GM12878 (cell line): Measurements from ENCODE around the gene USP34. TPM values are rescaled to one million over a fixed set of nuclear protein-coding genes. Genes with fewer than 3 reads are reported as not detected.

Experiments
- ATAC-seq: fragments of 200-7000 bp; cut with Tn5 transposase; 3 replicates; pipeline ENCODE4 v1.9.1; 2020; ENCODE audit warnings: mild to moderate bottlenecking, moderate library complexity
- BruUV-seq: library from RNA; stranded (reverse); fragments of 400-500 nt; replicated peaks from 2 replicates; lab custom pipeline; 2021; lab: Mats Ljungman, UMichigan
- CTCF ChIA-PET: fragments of 300-600 bp; sonication (Branson Sonifier 250); formaldehyde crosslinking; extraction: SDS; loops from one replicate; lab custom pipeline; 2021; ENCODE audit warnings: inconsistent platforms; lab: Yijun Ruan, JAX
- POLR2A ChIA-PET: fragments of 350-600 bp; formaldehyde crosslinking; extraction: SDS; loops from one replicate; lab custom pipeline; 2021; ENCODE audit warnings: inconsistent platforms; lab: Charles Lee
- RAD21 ChIA-PET: fragments of 300-600 bp; sonication (Branson Sonifier 250); formaldehyde crosslinking; loops from one replicate; lab custom pipeline; 2023; ENCODE audit warnings: antibody characterized with exemption; ENCODE audit not compliant: unreplicated experiment; lab: Charles Lee
- SMC1A ChIA-PET: fragments of 300-600 bp; sonication (Branson Sonifier 250); formaldehyde crosslinking; loops from one replicate; lab custom pipeline; 2023; ENCODE audit not compliant: unreplicated experiment, uncharacterized antibody; lab: Charles Lee
- DNase-seq: peaks from one replicate; pipeline ENCODE4 v3.0.0-alpha.2; 2011; ENCODE audit warnings: low read depth, low spot score
- FAIRE-seq: peaks from 3 replicates; lab custom pipeline; 2011; peaks lifted over from hg19 to GRCh38; lab: Jason Lieb, UNC
- H2AFZ ChIP-seq: 2 replicates; pipeline ENCODE4 v1.6.0; 2011; ENCODE audit warnings: low read depth, low read length, control low read depth; ENCODE audit not compliant: control insufficient read depth
- H3K27ac ChIP-seq: 2 replicates; pipeline ENCODE4 v1.5.1; 2011; ENCODE audit warnings: control low read depth; ENCODE audit not compliant: control insufficient read depth, insufficient read depth
- H3K27me3 ChIP-seq, 2 experiments: replicated peaks in 1 of 2; 2 replicates each; pipeline versions ENCODE4 v1.6.0 to v1.6.1; 2011; ENCODE audit warnings: low read length in 1 of 2; ENCODE audit not compliant: control insufficient read depth in 2 of 2, insufficient read depth in 2 of 2
- H3K36me3 ChIP-seq, 2 experiments: 2 replicates each; pipeline ENCODE4 v1.5.1; 2011; ENCODE audit warnings: low read length in 1 of 2; ENCODE audit not compliant: control insufficient read depth in 2 of 2, insufficient read depth in 2 of 2
- H3K4me1 ChIP-seq: 2 replicates; pipeline ENCODE4 v1.6.1; 2011; ENCODE audit warnings: mild to moderate bottlenecking, low read length, moderate library complexity, mixed read lengths; ENCODE audit not compliant: control insufficient read depth, insufficient read depth
- H3K4me2 ChIP-seq: 2 replicates; pipeline ENCODE4 v1.6.0; 2011; ENCODE audit warnings: control low read depth; ENCODE audit not compliant: control insufficient read depth, insufficient read depth
- H3K4me3 ChIP-seq: fragments of 200-600 bp; sonication (generic); 2 replicates; pipeline ENCODE4 v1.5.1; 2016
- H3K79me2 ChIP-seq: 2 replicates; pipeline ENCODE4 v1.6.0; 2011; ENCODE audit warnings: low read length; ENCODE audit not compliant: control insufficient read depth, insufficient read depth
- H3K9ac ChIP-seq: 2 replicates; pipeline ENCODE4 v1.8.0; 2011; ENCODE audit warnings: low read length, control low read depth, mixed read lengths; ENCODE audit not compliant: control insufficient read depth, insufficient read depth
- H3K9me3 ChIP-seq: replicated peaks from 3 replicates; pipeline ENCODE4 v1.5.1; 2011; ENCODE audit warnings: mild to moderate bottlenecking, low read length; ENCODE audit not compliant: control insufficient read depth, insufficient read depth
- H4K20me1 ChIP-seq: 2 replicates; pipeline ENCODE4 v1.6.0; 2011; ENCODE audit not compliant: control insufficient read depth, insufficient read depth
- ATF7 ChIP-seq: fragments of 450-650 bp; IDR thresholded peaks from 2 replicates; pipeline ENCODE4 v1.6.1; 2016; ENCODE audit warnings: low read depth, mild to moderate bottlenecking
- HDGF ChIP-seq: fragments of 450-650 bp; IDR thresholded peaks from 2 replicates; pipeline ENCODE4 v1.6.1; 2016; ENCODE audit warnings: antibody characterized with exemption
- MEF2B ChIP-seq: fragments of 450-650 bp; IDR thresholded peaks from 2 replicates; pipeline ENCODE4 v1.6.1; 2018; ENCODE audit warnings: mild to moderate bottlenecking, moderate library complexity; ENCODE audit not compliant: partially characterized antibody, poor library complexity, severe bottlenecking
- NR2C2 ChIP-seq: IDR thresholded peaks from 2 replicates; pipeline ENCODE4 v1.6.1; 2011; ENCODE audit warnings: borderline replicate concordance, low read depth; ENCODE audit not compliant: control insufficient read depth, insufficient read length
- NR2F1 ChIP-seq: fragments of 450-650 bp; conservative IDR thresholded peaks from 2 replicates; pipeline ENCODE4 v1.6.1; 2017; ENCODE audit warnings: mild to moderate bottlenecking
- RAD21 ChIP-seq: IDR thresholded peaks from 2 replicates; pipeline ENCODE4 v1.6.1; 2011; ENCODE audit warnings: mild to moderate bottlenecking, low read depth, low read length, moderate library complexity; ENCODE audit not compliant: insufficient read depth
- RCOR1 ChIP-seq: conservative IDR thresholded peaks from 2 replicates; pipeline ENCODE4 v1.6.1; 2012; ENCODE audit warnings: low read depth, low read length, improper control_type of control experiment
- RELA ChIP-seq: fragments of 450-650 bp; IDR thresholded peaks from 2 replicates; pipeline ENCODE4 v1.8.0; 2014; ENCODE audit warnings: borderline replicate concordance; ENCODE audit not compliant: partially characterized antibody
- RELB ChIP-seq: fragments of 450-650 bp; IDR thresholded peaks from 2 replicates; pipeline ENCODE4 v1.6.1; 2017; ENCODE audit warnings: low read depth, mild to moderate bottlenecking, moderate library complexity
- REST ChIP-seq: IDR thresholded peaks from 2 replicates; pipeline ENCODE4 v1.6.1; 2012; ENCODE audit warnings: mild to moderate bottlenecking, low read depth, low read length
- SREBF1 ChIP-seq: IDR thresholded peaks from 2 replicates; pipeline ENCODE4 v1.6.1; 2012; ENCODE audit warnings: mild to moderate bottlenecking, low read length
- TAF1 ChIP-seq: IDR thresholded peaks from 2 replicates; pipeline ENCODE4 v1.6.1; 2011; ENCODE audit warnings: mild to moderate bottlenecking, low read depth, low read length, borderline replicate concordance
- WRNIP1 ChIP-seq: IDR thresholded peaks from 2 replicates; pipeline ENCODE4 v1.6.1; 2011; ENCODE audit warnings: low read depth, low read length, improper control_type of control experiment, borderline replicate concordance
- YY1 ChIP-seq: IDR thresholded peaks from 2 replicates; pipeline ENCODE4 v1.6.1; 2011; ENCODE audit warnings: low read depth, mild to moderate bottlenecking, low read length
- WGBS: methylation state at CpG from one replicate; pipeline ENCODE4 v1.1.6; 2016; ENCODE audit warnings: low lambda C conversion rate; ENCODE audit not compliant: insufficient replicate concordance, insufficient coverage; ENCODE audit errors: missing lambda C conversion rate; 5-methylcytosine and 5-hydroxymethylcytosine counted together
- in situ Hi-C: fragments of 300-500 bp; cut with MboI; formaldehyde crosslinking; loops from 9 replicates; pipeline ENCODE4 v1.14.3; 2018; ENCODE audit warnings: mixed read lengths
- intact Hi-C: fragments of 100-400 bp; cut with micrococcal nuclease; formaldehyde crosslinking; loops from one replicate; pipeline ENCODE4 v1.14.2; 2022; ENCODE audit not compliant: unreplicated experiment
- polyA plus RNA-seq, 11 experiments: library from polyadenylated mRNA; depleted of rRNA in 4 of 11; unstranded in 6 of 11; stranded (reverse) in 5 of 11; fragments of >200 nt; fragmentation: Nextera tagmentation in 4 of 11; fragmentation: Illumina TruSeq in 1 of 11; extraction: Ambion mirVana in 4 of 11; extraction: Trizol in 1 of 11; gene quantifications; 1 replicate in 1 of 11; 2 replicates in 10 of 11; pipeline versions ENCODE4 v1.2.1 to v1.2.3, GENCODE V29; 2011 to 2016; ENCODE audit warnings: inconsistent platforms in 2 of 11, missing spikeins in 2 of 11, low read depth in 1 of 11
- total RNA-seq, 4 experiments: library from RNA; depleted of rRNA in 3 of 4; stranded (reverse); fragments of >200 nt in 3 of 4; fragmentation: Illumina TruSeq in 1 of 4; extraction: Trizol in 1 of 4; gene quantifications; 2 replicates each; pipeline versions ENCODE4 v1.2.1 to v1.2.3, GENCODE V29; 2013 to 2021

The USP34 gene
- total and polyA plus RNA-seq, 10 of the 15 experiments (the other 5 are each of a cell fraction or from before 2014, with no cell fraction given), result 26.2 to 106 (median 62.1) TPM

- TF ChIP-seq SREBF1 (no peak), NR2C2 (no peak)
Measured at GRCh38 chr2:61470965-61471904, at the start of gene USP34 (continued).

- no peak overlapping the region for H3K4me3 ChIP-seq
- no TSS peak for BruUV-seq
- ATAC-seq (no peak), FAIRE-seq (no peak), DNase-seq (no peak)
- no peak overlapping the region for H3K4me2 ChIP-seq
- no peaks in the 10 kb centered on the region for H3K27me3 ChIP-seq
- SMC1A ChIA-PET, result interaction anchor here (0.8 to 1.7 kb wide), 3 partner anchors 15 to 94 kb away, joined by 3 to 5 read pairs (median 4); no protein-coding TSS in a partner anchor
- no peak overlapping the region for H3K27ac ChIP-seq
- no peaks in the 10 kb centered on the region for H3K9me3 ChIP-seq
- WGBS, result 100% methylated on average over 3 of the region's 3 CpGs
- in situ Hi-C loops (no loop called here), intact Hi-C loops (no loop called here)
- H3K9ac ChIP-seq, result no peak overlapping the region
- no peak overlapping the region for H2AFZ ChIP-seq
- H3K4me1 ChIP-seq, result no peaks in the 10 kb centered on the region
- RAD21 ChIA-PET, result no interaction called here
- H4K20me1 ChIP-seq, result peaks cover 3% of the 10 kb centered on the region; the same call in 1 of the 2 replicates
- peaks cover 73% of the 10 kb centered on the region for H3K79me2 ChIP-seq
- peaks cover 15 to 22% of the 10 kb centered on the region in 2 experiments for H3K36me3 ChIP-seq
- POLR2A ChIA-PET, result interaction anchor here (0.7 kb wide), 1 partner anchor 40 kb away, joined by 3 read pairs; no protein-coding TSS in a partner anchor
- CTCF ChIA-PET, result interaction anchor here (0.5 to 0.6 kb wide), 3 partner anchors 18 to 257 kb away, joined by 3 read pairs; partner anchors contain the start of gene XPO1
- TF ChIP-seq REST (no peak), YY1 (no peak), RELB (no peak), TAF1 (no peak), RELA (no peak), RCOR1 (no peak), NR2F1 (no peak), WRNIP1 (no peak), MEF2B (no peak), ATF7 (no peak), HDGF (no peak), RAD21 (no peak)
Measured at GRCh38 chr2:61520261-61520660, 49.4 kb upstream of the USP34 start.
